HEK293 (cell line): ENCODE measurements around the gene KIF17.

ENCODE experiments used
- CTCF ChIA-PET: fragments of 350-600 bp; formaldehyde crosslinking; extraction: SDS; loops from one replicate; lab custom pipeline; 2021; ENCODE audit warnings: antibody characterized with exemption; lab: Yijun Ruan, JAX
- POLR2A ChIA-PET: fragments of 300-600 bp; formaldehyde crosslinking; extraction: SDS; loops from one replicate; lab custom pipeline; 2020; ENCODE audit warnings: antibody characterized with exemption, inconsistent platforms; lab: Yijun Ruan, JAX
- H3K27ac ChIP-seq: fragments of 200-500 bp; sonication (Bioruptor generic); 2 replicates; pipeline ENCODE4 v1.5.1; 2014; ENCODE audit warnings: low read depth, low read length, control low read depth, inconsistent platforms; ENCODE audit errors: extremely low read depth
- H3K36me3 ChIP-seq, 2 experiments: fragments of 200-500 bp in 1 of 2; sonication (Bioruptor generic) in 1 of 2; 1 replicate in 1 of 2; 2 replicates in 1 of 2; pipeline ENCODE4 v1.5.1; 2014 to 2017; ENCODE audit warnings: inconsistent platforms in 2 of 2, low read length in 2 of 2; ENCODE audit not compliant: control insufficient read depth in 2 of 2, insufficient read depth in 1 of 2
- H3K4me1 ChIP-seq: fragments of 200-500 bp; sonication (Bioruptor generic); 2 replicates; pipeline ENCODE4 v1.5.1; 2014; ENCODE audit warnings: mild to moderate bottlenecking, low read length, inconsistent platforms; ENCODE audit not compliant: control insufficient read depth, insufficient read depth
- H3K4me3 ChIP-seq: 2 replicates; pipeline ENCODE4 v1.5.1; 2011; ENCODE audit warnings: low read depth, mild to moderate bottlenecking, control low read depth, low read length, moderate library complexity
- H3K9me3 ChIP-seq: fragments of 200-500 bp; sonication (Bioruptor generic); 2 replicates; pipeline ENCODE4 v1.5.1; 2014; ENCODE audit warnings: low read depth, low read length, inconsistent platforms; ENCODE audit not compliant: control insufficient read depth, insufficient read depth
- ATF2 ChIP-seq: fragments of 450-650 bp; formaldehyde crosslinking; IDR thresholded peaks from 2 replicates; pipeline ENCODE4 v1.5.1; 2016; ENCODE audit warnings: missing biosample characterization, missing genetic modification characterization, low read depth
- ELK4 ChIP-seq: IDR thresholded peaks from 2 replicates; pipeline ENCODE4 v1.6.1; 2011; ENCODE audit warnings: mild to moderate bottlenecking, low read depth, low read length, borderline replicate concordance
- GLI4 ChIP-seq: fragments of 450-650 bp; formaldehyde crosslinking; IDR thresholded peaks from 2 replicates; pipeline ENCODE4 v1.5.1; 2016; ENCODE audit warnings: missing biosample characterization, missing genetic modification characterization
- KLF16 ChIP-seq: fragments of 450-650 bp; formaldehyde crosslinking; IDR thresholded peaks from 2 replicates; pipeline ENCODE4 v1.5.1; 2017; ENCODE audit warnings: missing biosample characterization, missing genetic modification characterization
- KLF7 ChIP-seq: fragments of 450-650 bp; formaldehyde crosslinking; IDR thresholded peaks from 2 replicates; pipeline ENCODE4 v1.5.1; 2016; ENCODE audit warnings: missing biosample characterization, missing genetic modification characterization, borderline replicate concordance
- PRDM4 ChIP-seq: fragments of 450-650 bp; formaldehyde crosslinking; IDR thresholded peaks from 2 replicates; pipeline ENCODE4 v1.5.1; 2017; ENCODE audit warnings: missing biosample characterization, missing genetic modification characterization
- ZNF157 ChIP-seq: fragments of 450-650 bp; formaldehyde crosslinking; IDR thresholded peaks from 2 replicates; pipeline ENCODE4 v1.5.1; 2016; ENCODE audit warnings: missing biosample characterization, missing genetic modification characterization
- ZNF184 ChIP-seq: fragments of 450-650 bp; IDR thresholded peaks from 2 replicates; pipeline ENCODE4 v1.5.1; 2018; ENCODE audit warnings: missing biosample characterization, mild to moderate bottlenecking, missing genetic modification characterization
- ZNF350 ChIP-seq: fragments of 450-650 bp; formaldehyde crosslinking; IDR thresholded peaks from 2 replicates; pipeline ENCODE4 v1.5.0; 2017; ENCODE audit warnings: missing biosample characterization, mild to moderate bottlenecking, missing genetic modification characterization
- ZNF426 ChIP-seq: fragments of 450-650 bp; formaldehyde crosslinking; IDR thresholded peaks from 2 replicates; pipeline ENCODE4 v1.5.1; 2017; ENCODE audit warnings: missing biosample characterization, missing genetic modification characterization, mild to moderate bottlenecking, inconsistent platforms, moderate library complexity
- ZNF549 ChIP-seq: fragments of 450-650 bp; IDR thresholded peaks from 2 replicates; pipeline ENCODE4 v1.5.1; 2018; ENCODE audit warnings: missing biosample characterization, missing genetic modification characterization, mild to moderate bottlenecking, inconsistent platforms, moderate library complexity
- ZNF600 ChIP-seq: fragments of 450-650 bp; formaldehyde crosslinking; IDR thresholded peaks from 2 replicates; pipeline ENCODE4 v1.5.1; 2016; ENCODE audit warnings: missing biosample characterization, missing genetic modification characterization
- ZNF624 ChIP-seq: fragments of 450-650 bp; formaldehyde crosslinking; IDR thresholded peaks from 2 replicates; pipeline ENCODE4 v1.5.1; 2017; ENCODE audit warnings: missing biosample characterization, missing genetic modification characterization
- ZNF626 ChIP-seq: fragments of 450-650 bp; sonication (Bioruptor Pico); formaldehyde crosslinking; IDR thresholded peaks from 2 replicates; pipeline ENCODE4 v1.5.1; 2018; ENCODE audit warnings: missing biosample characterization, missing genetic modification characterization, inconsistent platforms
- ZNF677 ChIP-seq: fragments of 450-650 bp; IDR thresholded peaks from 2 replicates; pipeline ENCODE4 v1.5.0; 2018; ENCODE audit warnings: missing biosample characterization, mild to moderate bottlenecking, missing genetic modification characterization, moderate library complexity
- ZNF777 ChIP-seq: fragments of 450-650 bp; formaldehyde crosslinking; IDR thresholded peaks from 2 replicates; pipeline ENCODE4 v1.5.1; 2017; ENCODE audit warnings: missing biosample characterization, missing genetic modification characterization, borderline replicate concordance

KIF17 gene

GRCh38 chr1:20700636-20701215, 17.1 kb downstream of the KIF17 start:
- no peak for TF ChIP-seq PRDM4 (tag by site-specific recombination)
- TF ChIP-seq ZNF624 (tag by site-specific recombination) = no peak
- TF ChIP-seq KLF7 = no peak
- Histone ChIP-seq H3K27ac (no peak overlapping the region), H3K4me3 (no peak overlapping the region), H3K9me3 (no peaks in the 10 kb centered on the region), H3K4me1 (no peaks in the 10 kb centered on the region), H3K36me3 (peaks cover 0 to 9% of the 10 kb centered on the region in 2 experiments; a peak in 1 of 3 replicates)
- CTCF ChIA-PET = interaction anchor here (0.6 to 0.7 kb wide), 2 partner anchors 24 to 636 kb away, joined by 3 to 4 read pairs; no protein-coding TSS in a partner anchor
- POLR2A ChIA-PET = interaction anchor here (0.6 kb wide), 1 partner anchor 56 kb away, joined by 4 read pairs; no protein-coding TSS in a partner anchor

- Histone ChIP-seq H3K27ac (no peak overlapping the region), H3K9me3 (no peaks in the 10 kb centered on the region), H3K4me1 (no peaks in the 10 kb centered on the region), H3K36me3 (peaks cover 0 to 4% of the 10 kb centered on the region in 2 experiments; a peak in 2 of 3 replicates), H3K4me3 (no peak overlapping the region)
- CTCF ChIA-PET = interaction anchor here (4.9 kb wide), 1 partner anchor 496 kb away, joined by 63 read pairs; no protein-coding TSS in a partner anchor
- TF ChIP-seq ZNF184 (tag by site-specific recombination) = no peak
- TF ChIP-seq ZNF549 (tag by site-specific recombination) = no peak
- TF ChIP-seq ZNF426 (tag by site-specific recombination) = no peak
- no peak for TF ChIP-seq ZNF600 (tag by site-specific recombination)
- no peak for TF ChIP-seq ELK4
- TF ChIP-seq GLI4 (tag by site-specific recombination) = no peak
- TF ChIP-seq ZNF350 = no peak
- TF ChIP-seq ZNF777 = no peak
- TF ChIP-seq KLF16 (tag by site-specific recombination) = no peak
- no peak for TF ChIP-seq ZNF626 (tag by site-specific recombination)
- TF ChIP-seq ZNF157 (tag by site-specific recombination) = no peak
- TF ChIP-seq ZNF677 (tag by site-specific recombination) = no peak
- no peak for TF ChIP-seq ATF2
- POLR2A ChIA-PET = interaction anchor here (0.5 to 1.8 kb wide), 2 partner anchors 35 to 87 kb away, joined by 4 to 7 read pairs; no protein-coding TSS in a partner anchor
Measured at GRCh38 chr1:20699558-20699957, 18.2 kb downstream of the KIF17 start.
